ENCODE results near the gene HCN3. TPM values are rescaled to one million over a fixed set of nuclear protein-coding genes. Genes with fewer than 3 reads are reported as not detected.
"Not testable (repeated sequence)": the region's sequence is repeated elsewhere in the genome, so short reads cannot be mapped to it uniquely, and the experiment has no call there.

HCN3 gene
- 3.3 TPM for total RNA-seq
- long read RNA-seq, partial matches to known transcripts, result 1 of 1 reads
- long read RNA-seq, other reads (novel, unspliced or antisense), result 0 of 1 reads

- DNase-seq (ENCODE audit: low spot score), result peak; percentile 98
Observed at GRCh38 chr1:155277070-155277901, at the start of gene HCN3. Gene HCN3 (plus strand): TSS chr1:155277463. CDS start chr1:155277591, 128 bp downstream.

- DNase-seq (ENCODE audit: low spot score), result no peak
Observed at GRCh38 chr1:155228096-155228427, 49.2 kb upstream of the HCN3 start.

GRCh38 chr1:155231302-155231701 is 46.0 kb upstream of the HCN3 start:
- DNase-seq (ENCODE audit: low spot score), result not testable (repeated sequence)

GRCh38 chr1:155232001-155232978 is 45.0 kb upstream of the HCN3 start:
- DNase-seq (ENCODE audit: low spot score), result not testable (repeated sequence)

- not testable (repeated sequence) for DNase-seq (ENCODE audit: low spot score)
Observed at GRCh38 chr1:155233502-155233901, 43.8 kb upstream of the HCN3 start.

GRCh38 chr1:155235375-155235774 is 41.9 kb upstream of the HCN3 start:
- not testable (repeated sequence) for DNase-seq (ENCODE audit: low spot score)

- DNase-seq (ENCODE audit: low spot score), result no peak
Observed at GRCh38 chr1:155236451-155236850, 40.8 kb upstream of the HCN3 start.

GRCh38 chr1:155241069-155241679 is 36.1 kb upstream of the HCN3 start:
- no peak for DNase-seq (ENCODE audit: low spot score)

- no peak for DNase-seq (ENCODE audit: low spot score)
Observed at GRCh38 chr1:155241841-155242264, 35.4 kb upstream of the HCN3 start.

GRCh38 chr1:155242805-155243358 is 34.4 kb upstream of the HCN3 start:
- no peak for DNase-seq (ENCODE audit: low spot score)

- DNase-seq (ENCODE audit: low spot score), result peak; percentile 97
Observed at GRCh38 chr1:155244368-155245162, 32.7 kb upstream of the HCN3 start.

- no peak for DNase-seq (ENCODE audit: low spot score)
Observed at GRCh38 chr1:155245163-155245524, 32.1 kb upstream of the HCN3 start.

- not testable (repeated sequence) for DNase-seq (ENCODE audit: low spot score)
Observed at GRCh38 chr1:155246796-155247195, 30.5 kb upstream of the HCN3 start.

- DNase-seq (ENCODE audit: low spot score), result no peak
Observed at GRCh38 chr1:155247667-155248553, 29.4 kb upstream of the HCN3 start.

GRCh38 chr1:155250246-155250632 is 27.0 kb upstream of the HCN3 start:
- no peak for DNase-seq (ENCODE audit: low spot score)

- peak; percentile 97 for DNase-seq (ENCODE audit: low spot score)
Observed at GRCh38 chr1:155250633-155251449, 26.4 kb upstream of the HCN3 start.

GRCh38 chr1:155251566-155251965 is 25.7 kb upstream of the HCN3 start:
- DNase-seq (ENCODE audit: low spot score), result no peak

- DNase-seq (ENCODE audit: low spot score), result no peak
Observed at GRCh38 chr1:155253208-155253607, 24.1 kb upstream of the HCN3 start.

Measured in mesenteric fat pad (tissue), 1 donor.